ENCODE data around the gene POLE. TPM values are rescaled to one million over a fixed set of nuclear protein-coding genes. Genes with fewer than 3 reads are reported as not detected.

POLE gene
- total and polyA plus RNA-seq, 10 of the 15 experiments (the other 5 are each of a cell fraction or from before 2014, with no cell fraction given) = 2.3 to 103 (median 37.1) TPM

DNA sequence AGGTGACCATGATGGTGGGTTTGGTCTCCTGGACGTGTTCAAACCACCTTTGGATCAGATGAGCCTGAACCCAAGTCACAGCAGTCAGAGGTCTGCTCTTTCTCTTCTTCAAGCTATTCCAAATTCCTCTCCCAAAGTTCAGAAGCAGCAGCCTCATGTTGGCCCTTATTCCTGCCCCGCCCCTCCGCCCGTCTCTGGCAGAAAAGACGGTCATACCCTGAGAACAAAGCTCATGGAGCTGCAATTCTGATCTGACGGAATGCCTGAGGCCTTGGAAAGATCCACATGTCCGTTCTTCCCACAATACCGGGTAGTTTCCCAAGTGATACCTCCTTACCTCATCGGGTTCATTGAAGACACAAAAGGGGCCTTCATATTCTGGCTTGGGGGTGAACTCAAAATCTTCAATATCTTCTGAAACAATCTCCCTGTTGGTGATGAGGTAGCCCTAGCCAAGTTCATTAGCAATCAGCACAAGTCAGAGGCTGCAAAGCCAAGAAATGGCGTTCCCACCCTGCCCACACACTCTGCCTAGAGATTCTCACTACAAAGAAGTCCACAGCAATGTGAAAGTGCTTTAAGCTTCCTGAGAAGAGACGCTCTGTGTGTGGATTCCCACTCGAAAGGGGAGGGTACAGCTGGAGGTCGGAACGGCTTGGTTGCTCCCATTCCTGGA, 11.2 kb downstream of the POLE start (continued):
- TF ChIP-seq, protein P1, sequence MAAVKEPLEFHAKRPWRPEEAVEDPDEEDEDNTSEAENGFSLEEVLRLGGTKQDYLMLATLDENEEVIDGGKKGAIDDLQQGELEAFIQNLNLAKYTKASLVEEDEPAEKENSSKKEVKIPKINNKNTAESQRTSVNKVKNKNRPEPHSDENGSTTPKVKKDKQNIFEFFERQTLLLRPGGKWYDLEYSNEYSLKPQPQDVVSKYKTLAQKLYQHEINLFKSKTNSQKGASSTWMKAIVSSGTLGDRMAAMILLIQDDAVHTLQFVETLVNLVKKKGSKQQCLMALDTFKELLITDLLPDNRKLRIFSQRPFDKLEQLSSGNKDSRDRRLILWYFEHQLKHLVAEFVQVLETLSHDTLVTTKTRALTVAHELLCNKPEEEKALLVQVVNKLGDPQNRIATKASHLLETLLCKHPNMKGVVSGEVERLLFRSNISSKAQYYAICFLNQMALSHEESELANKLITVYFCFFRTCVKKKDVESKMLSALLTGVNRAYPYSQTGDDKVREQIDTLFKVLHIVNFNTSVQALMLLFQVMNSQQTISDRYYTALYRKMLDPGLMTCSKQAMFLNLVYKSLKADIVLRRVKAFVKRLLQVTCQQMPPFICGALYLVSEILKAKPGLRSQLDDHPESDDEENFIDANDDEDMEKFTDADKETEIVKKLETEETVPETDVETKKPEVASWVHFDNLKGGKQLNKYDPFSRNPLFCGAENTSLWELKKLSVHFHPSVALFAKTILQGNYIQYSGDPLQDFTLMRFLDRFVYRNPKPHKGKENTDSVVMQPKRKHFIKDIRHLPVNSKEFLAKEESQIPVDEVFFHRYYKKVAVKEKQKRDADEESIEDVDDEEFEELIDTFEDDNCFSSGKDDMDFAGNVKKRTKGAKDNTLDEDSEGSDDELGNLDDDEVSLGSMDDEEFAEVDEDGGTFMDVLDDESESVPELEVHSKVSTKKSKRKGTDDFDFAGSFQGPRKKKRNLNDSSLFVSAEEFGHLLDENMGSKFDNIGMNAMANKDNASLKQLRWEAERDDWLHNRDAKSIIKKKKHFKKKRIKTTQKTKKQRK (IDR thresholded peaks at IDR 0.05; ENCODE audit: low read depth, low read length) = no peak
- TF ChIP-seq, protein P2, sequence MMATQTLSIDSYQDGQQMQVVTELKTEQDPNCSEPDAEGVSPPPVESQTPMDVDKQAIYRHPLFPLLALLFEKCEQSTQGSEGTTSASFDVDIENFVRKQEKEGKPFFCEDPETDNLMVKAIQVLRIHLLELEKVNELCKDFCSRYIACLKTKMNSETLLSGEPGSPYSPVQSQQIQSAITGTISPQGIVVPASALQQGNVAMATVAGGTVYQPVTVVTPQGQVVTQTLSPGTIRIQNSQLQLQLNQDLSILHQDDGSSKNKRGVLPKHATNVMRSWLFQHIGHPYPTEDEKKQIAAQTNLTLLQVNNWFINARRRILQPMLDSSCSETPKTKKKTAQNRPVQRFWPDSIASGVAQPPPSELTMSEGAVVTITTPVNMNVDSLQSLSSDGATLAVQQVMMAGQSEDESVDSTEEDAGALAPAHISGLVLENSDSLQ (IDR thresholded peaks at IDR 0.05) = no peak

DNA sequence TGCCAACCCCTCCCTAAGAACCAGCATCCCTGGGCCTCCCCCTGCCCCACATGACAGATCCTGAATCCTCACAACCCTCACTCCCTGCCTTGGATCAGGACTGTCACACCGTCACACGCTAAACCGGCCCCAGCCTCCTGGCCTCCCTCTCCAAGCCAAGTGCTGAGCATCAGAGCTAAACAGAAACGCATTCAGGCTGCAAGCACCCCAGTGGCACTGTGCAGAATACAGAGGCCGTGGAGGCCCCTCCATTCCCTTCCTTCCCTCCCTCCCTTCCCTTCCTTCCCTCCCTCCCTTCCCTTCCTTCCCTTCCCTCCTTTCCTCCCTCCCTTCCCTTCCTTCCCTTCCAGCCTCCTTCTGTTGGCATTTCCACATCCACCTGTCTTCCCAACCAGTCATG, 12.6 kb downstream of the POLE start:
- Histone ChIP-seq H3K36me3 (ENCODE audit: control insufficient read depth in 2 of 2, insufficient read depth in 2 of 2, low read length in 1 of 2) (peaks cover 39 to 51% of the 10 kb centered on the region in 2 experiments), H2AFZ (ENCODE audit: control insufficient read depth, low read depth, low read length) (no peak overlapping the region)
- 100% methylated on average over 5 of the region's 5 CpGs for WGBS (ENCODE audit: insufficient coverage, insufficient replicate concordance, low lambda C conversion rate, missing lambda C conversion rate)
- TF ChIP-seq, protein P3, sequence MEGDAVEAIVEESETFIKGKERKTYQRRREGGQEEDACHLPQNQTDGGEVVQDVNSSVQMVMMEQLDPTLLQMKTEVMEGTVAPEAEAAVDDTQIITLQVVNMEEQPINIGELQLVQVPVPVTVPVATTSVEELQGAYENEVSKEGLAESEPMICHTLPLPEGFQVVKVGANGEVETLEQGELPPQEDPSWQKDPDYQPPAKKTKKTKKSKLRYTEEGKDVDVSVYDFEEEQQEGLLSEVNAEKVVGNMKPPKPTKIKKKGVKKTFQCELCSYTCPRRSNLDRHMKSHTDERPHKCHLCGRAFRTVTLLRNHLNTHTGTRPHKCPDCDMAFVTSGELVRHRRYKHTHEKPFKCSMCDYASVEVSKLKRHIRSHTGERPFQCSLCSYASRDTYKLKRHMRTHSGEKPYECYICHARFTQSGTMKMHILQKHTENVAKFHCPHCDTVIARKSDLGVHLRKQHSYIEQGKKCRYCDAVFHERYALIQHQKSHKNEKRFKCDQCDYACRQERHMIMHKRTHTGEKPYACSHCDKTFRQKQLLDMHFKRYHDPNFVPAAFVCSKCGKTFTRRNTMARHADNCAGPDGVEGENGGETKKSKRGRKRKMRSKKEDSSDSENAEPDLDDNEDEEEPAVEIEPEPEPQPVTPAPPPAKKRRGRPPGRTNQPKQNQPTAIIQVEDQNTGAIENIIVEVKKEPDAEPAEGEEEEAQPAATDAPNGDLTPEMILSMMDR (IDR thresholded peaks at IDR 0.05 in 2 of 3, conservative IDR thresholded peaks at IDR 0.05 in 1 of 3; ENCODE audit: control insufficient read depth in 2 of 3, extremely low read depth in 1 of 3, insufficient read depth in 1 of 3, low read depth in 3 of 3, low read length in 3 of 3) = no peak
- no peak for TF ChIP-seq POU2F2 (IDR thresholded peaks at IDR 0.05; ENCODE audit: borderline replicate concordance, low read depth, low read length)
- no peak for TF ChIP-seq FOXK2 (IDR thresholded peaks at IDR 0.05)
- no peak for TF ChIP-seq RCOR1 (conservative IDR thresholded peaks at IDR 0.05; ENCODE audit: low read depth, low read length)
- TF ChIP-seq, protein P4, sequence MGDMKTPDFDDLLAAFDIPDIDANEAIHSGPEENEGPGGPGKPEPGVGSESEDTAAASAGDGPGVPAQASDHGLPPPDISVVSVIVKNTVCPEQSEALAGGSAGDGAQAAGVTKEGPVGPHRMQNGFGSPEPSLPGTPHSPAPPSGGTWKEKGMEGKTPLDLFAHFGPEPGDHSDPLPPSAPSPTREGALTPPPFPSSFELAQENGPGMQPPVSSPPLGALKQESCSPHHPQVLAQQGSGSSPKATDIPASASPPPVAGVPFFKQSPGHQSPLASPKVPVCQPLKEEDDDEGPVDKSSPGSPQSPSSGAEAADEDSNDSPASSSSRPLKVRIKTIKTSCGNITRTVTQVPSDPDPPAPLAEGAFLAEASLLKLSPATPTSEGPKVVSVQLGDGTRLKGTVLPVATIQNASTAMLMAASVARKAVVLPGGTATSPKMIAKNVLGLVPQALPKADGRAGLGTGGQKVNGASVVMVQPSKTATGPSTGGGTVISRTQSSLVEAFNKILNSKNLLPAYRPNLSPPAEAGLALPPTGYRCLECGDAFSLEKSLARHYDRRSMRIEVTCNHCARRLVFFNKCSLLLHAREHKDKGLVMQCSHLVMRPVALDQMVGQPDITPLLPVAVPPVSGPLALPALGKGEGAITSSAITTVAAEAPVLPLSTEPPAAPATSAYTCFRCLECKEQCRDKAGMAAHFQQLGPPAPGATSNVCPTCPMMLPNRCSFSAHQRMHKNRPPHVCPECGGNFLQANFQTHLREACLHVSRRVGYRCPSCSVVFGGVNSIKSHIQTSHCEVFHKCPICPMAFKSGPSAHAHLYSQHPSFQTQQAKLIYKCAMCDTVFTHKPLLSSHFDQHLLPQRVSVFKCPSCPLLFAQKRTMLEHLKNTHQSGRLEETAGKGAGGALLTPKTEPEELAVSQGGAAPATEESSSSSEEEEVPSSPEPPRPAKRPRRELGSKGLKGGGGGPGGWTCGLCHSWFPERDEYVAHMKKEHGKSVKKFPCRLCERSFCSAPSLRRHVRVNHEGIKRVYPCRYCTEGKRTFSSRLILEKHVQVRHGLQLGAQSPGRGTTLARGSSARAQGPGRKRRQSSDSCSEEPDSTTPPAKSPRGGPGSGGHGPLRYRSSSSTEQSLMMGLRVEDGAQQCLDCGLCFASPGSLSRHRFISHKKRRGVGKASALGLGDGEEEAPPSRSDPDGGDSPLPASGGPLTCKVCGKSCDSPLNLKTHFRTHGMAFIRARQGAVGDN (IDR thresholded peaks at IDR 0.05) = no peak
- TF ChIP-seq CEBPB (IDR thresholded peaks at IDR 0.05; ENCODE audit: borderline replicate concordance in 1 of 2, low read depth in 2 of 2, low read length in 2 of 2) = no peak
- no peak for TF ChIP-seq MXI1 (IDR thresholded peaks at IDR 0.05; ENCODE audit: low read depth, low read length)
- TF ChIP-seq STAT1 (conservative IDR thresholded peaks at IDR 0.05) = no peak
- no peak for TF ChIP-seq TCF3 (IDR thresholded peaks at IDR 0.05; ENCODE audit: borderline replicate concordance, insufficient read depth, low read depth, low read length)

More for the DNA sequence above, 12.6 kb downstream of the POLE start:
- intact Hi-C loops (cut with micrococcal nuclease; ENCODE audit: unreplicated experiment) (no loop called here), in situ Hi-C loops (cut with MboI) (no loop called here)
- H3K4me1 ChIP-seq (ENCODE audit: control insufficient read depth, insufficient read depth, low read length) = no peaks in the 10 kb centered on the region
- H3K9me3 ChIP-seq (replicated peaks; ENCODE audit: control insufficient read depth, insufficient read depth, low read length) = no peaks in the 10 kb centered on the region
- no peaks in the 10 kb centered on the region for H3K27me3 ChIP-seq (replicated peaks in 1 of 2; ENCODE audit: control insufficient read depth in 2 of 2, insufficient read depth in 2 of 2, low read length in 1 of 2)
- no peaks in the 10 kb centered on the region for H4K20me1 ChIP-seq (ENCODE audit: control insufficient read depth, insufficient read depth)
- RAD21 ChIA-PET (ENCODE audit: unreplicated experiment) = no interaction called here
- no peaks in the 10 kb centered on the region for H3K79me2 ChIP-seq (ENCODE audit: control insufficient read depth, insufficient read depth, low read length)
- no peak overlapping the region for H3K27ac ChIP-seq (ENCODE audit: control insufficient read depth, insufficient read depth)
- no peak for ATAC-seq
- no peak overlapping the region for H3K4me2 ChIP-seq (ENCODE audit: control insufficient read depth, insufficient read depth)
- no peak for DNase-seq (ENCODE audit: low read depth, low spot score)
- CTCF ChIA-PET = no interaction called here
- FAIRE-seq = no peak
- no peak overlapping the region for H3K4me3 ChIP-seq
- POLR2A ChIA-PET = no interaction called here
- BruUV-seq (replicated peaks) = no TSS peak
- SMC1A ChIA-PET (ENCODE audit: uncharacterized antibody, unreplicated experiment) = no interaction called here
- H3K9ac ChIP-seq (ENCODE audit: control insufficient read depth, insufficient read depth, low read length) = no peak overlapping the region

Measured in GM12878 (cell line).